ENCODE results near the gene RMND5B. TPM values are rescaled to one million over a fixed set of nuclear protein-coding genes. Genes with fewer than 3 reads are reported as not detected.
A peak's percentile ranks its signal among the peaks of the same experiment; 100 is the strongest.

RMND5B gene
- total and polyA plus RNA-seq, 10 donors = 22.2 to 52.8 (median 36.1) TPM

DNA sequence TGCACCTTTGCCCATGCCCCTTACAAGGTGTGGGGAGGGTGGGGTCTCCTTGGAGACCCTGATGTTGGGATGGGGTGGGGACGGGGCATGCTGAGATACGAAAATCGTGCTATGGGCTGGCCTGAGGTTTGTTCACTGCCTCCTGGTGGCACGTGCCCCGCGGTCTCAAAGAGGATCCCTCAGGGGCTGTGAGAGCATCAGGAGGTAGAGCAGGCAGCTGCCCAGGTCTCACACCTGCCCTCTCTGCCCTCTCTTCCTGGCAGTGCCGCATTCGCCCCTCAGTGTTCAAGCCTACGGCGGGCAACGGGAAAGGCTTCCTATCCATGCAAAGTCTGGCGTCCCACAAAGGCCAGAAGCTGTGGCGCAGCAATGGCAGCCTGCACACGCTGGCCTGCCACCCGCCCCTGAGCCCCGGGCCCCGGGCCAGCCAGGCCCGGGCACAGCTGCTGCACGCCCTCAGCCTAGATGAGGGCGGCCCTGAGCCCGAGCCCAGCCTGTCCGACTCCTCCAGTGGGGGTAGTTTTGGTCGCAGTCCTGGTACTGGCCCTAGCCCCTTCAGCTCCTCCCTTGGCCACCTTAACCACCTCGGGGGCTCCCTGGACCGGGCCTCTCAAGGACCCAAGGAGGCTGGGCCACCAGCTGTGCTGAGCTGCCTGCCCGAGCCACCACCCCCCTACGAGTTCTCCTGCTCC, 10.8 kb upstream of the RMND5B start:
- Histone ChIP-seq H3K36me3 (peaks cover 0 to 18% (median 0%) of the 10 kb centered on the region in 6 donors), H3K9me3 (no peaks in the 10 kb centered on the region), H3K27ac (peak overlapping the region in 1 of 8 donors; percentile 85), H3K4me1 (peaks cover 49 to 76% (median 72%) of the 10 kb centered on the region in 6 donors), H3K4me3 (no peak overlapping the region), H3K27me3 (replicated peaks in 1 of 7) (peaks cover 0 to 71% (median 11%) of the 10 kb centered on the region in 7 donors)
- no peak for DNase-seq
- intact Hi-C loops (cut with DNase I; ENCODE audit: low total_unique reads) = no loop called here
- 88 to 96% (median 93%) methylated on average over 17 to 27 of the region's 27 CpGs for WGBS, 5 donors
- TF ChIP-seq POLR2AphosphoS5 (IDR thresholded peaks at IDR 0.05) (no peak), POLR2A (IDR thresholded peaks at IDR 0.05) (no peak)
- TF ChIP-seq, protein P1, sequence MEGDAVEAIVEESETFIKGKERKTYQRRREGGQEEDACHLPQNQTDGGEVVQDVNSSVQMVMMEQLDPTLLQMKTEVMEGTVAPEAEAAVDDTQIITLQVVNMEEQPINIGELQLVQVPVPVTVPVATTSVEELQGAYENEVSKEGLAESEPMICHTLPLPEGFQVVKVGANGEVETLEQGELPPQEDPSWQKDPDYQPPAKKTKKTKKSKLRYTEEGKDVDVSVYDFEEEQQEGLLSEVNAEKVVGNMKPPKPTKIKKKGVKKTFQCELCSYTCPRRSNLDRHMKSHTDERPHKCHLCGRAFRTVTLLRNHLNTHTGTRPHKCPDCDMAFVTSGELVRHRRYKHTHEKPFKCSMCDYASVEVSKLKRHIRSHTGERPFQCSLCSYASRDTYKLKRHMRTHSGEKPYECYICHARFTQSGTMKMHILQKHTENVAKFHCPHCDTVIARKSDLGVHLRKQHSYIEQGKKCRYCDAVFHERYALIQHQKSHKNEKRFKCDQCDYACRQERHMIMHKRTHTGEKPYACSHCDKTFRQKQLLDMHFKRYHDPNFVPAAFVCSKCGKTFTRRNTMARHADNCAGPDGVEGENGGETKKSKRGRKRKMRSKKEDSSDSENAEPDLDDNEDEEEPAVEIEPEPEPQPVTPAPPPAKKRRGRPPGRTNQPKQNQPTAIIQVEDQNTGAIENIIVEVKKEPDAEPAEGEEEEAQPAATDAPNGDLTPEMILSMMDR (IDR thresholded peaks at IDR 0.05 in 8 of 11, conservative IDR thresholded peaks at IDR 0.05 in 3 of 11) = no peak

- H3K27me3 ChIP-seq (replicated peaks in 1 of 7) = peaks cover 0 to 64% (median 7%) of the 10 kb centered on the region in 7 donors
- no peaks in the 10 kb centered on the region for H3K9me3 ChIP-seq
- H3K4me1 ChIP-seq = peaks cover 45 to 69% (median 65%) of the 10 kb centered on the region in 6 donors
- peak overlapping the region in 4 of 8 donors; percentile 13 to 47 (median 20) for H3K4me3 ChIP-seq
- DNase-seq = peak; percentile 96
- peaks cover 0 to 18% (median 0%) of the 10 kb centered on the region in 6 donors for H3K36me3 ChIP-seq
- 16 to 56% (median 33%) methylated on average over 15 to 29 of the region's 29 CpGs for WGBS, 5 donors
- intact Hi-C loops (cut with DNase I; ENCODE audit: low total_unique reads) = no loop called here
- H3K27ac ChIP-seq = peak overlapping the region in 4 of 8 donors; percentile 7 to 85 (median 36)
- TF ChIP-seq, protein P1 (IDR thresholded peaks at IDR 0.05 in 8 of 11, conservative IDR thresholded peaks at IDR 0.05 in 3 of 11) = peak; percentile 13 to 82 (median 65)
- TF ChIP-seq POLR2AphosphoS5 (IDR thresholded peaks at IDR 0.05) (peak; percentile 70 to 82 (median 81)), POLR2A (IDR thresholded peaks at IDR 0.05) (no peak)
These were observed 10.0 kb upstream of the RMND5B start for GRCh38 chr5:178120607-178121357.

- peak overlapping the region in 4 of 8 donors; percentile 13 to 47 (median 20) for H3K4me3 ChIP-seq
- WGBS, 5 donors = 66 to 89% (median 80%) methylated on average over 20 to 38 of the region's 38 CpGs
- no peak for TF ChIP-seq POLR2AphosphoS5 (IDR thresholded peaks at IDR 0.05)
- TF ChIP-seq, protein P1 (IDR thresholded peaks at IDR 0.05 in 8 of 11, conservative IDR thresholded peaks at IDR 0.05 in 3 of 11) = no peak
- no peak for TF ChIP-seq POLR2A (IDR thresholded peaks at IDR 0.05)
- H3K4me1 ChIP-seq = peaks cover 38 to 60% (median 57%) of the 10 kb centered on the region in 6 donors
- intact Hi-C loops (cut with DNase I; ENCODE audit: low total_unique reads) = no loop called here
- peak overlapping the region in 4 of 8 donors; percentile 7 to 85 (median 36) for H3K27ac ChIP-seq
- DNase-seq = no peak
- peaks cover 0 to 56% (median 7%) of the 10 kb centered on the region in 7 donors for H3K27me3 ChIP-seq (replicated peaks in 1 of 7)
- no peaks in the 10 kb centered on the region for H3K9me3 ChIP-seq
- H3K36me3 ChIP-seq = peaks cover 0 to 18% (median 0%) of the 10 kb centered on the region in 6 donors
These were observed 9.2 kb upstream of the RMND5B start for GRCh38 chr5:178121391-178122276.
